WTC11 (cell line): Measurements from ENCODE around the gene PRR5L. TPM values are rescaled to one million over a fixed set of nuclear protein-coding genes. Genes with fewer than 3 reads are reported as not detected.

Source experiments
- ATAC-seq: fragments of 200-7000 bp; cut with Tn5 transposase; 2 replicates; pipeline ENCODE4 v1.10.0; 2021; ENCODE audit warnings: mild to moderate bottlenecking, moderate library complexity
- CTCF ChIA-PET: fragments of 300-600 bp; sonication (Branson Sonifier 250); formaldehyde crosslinking; loops from one replicate; lab custom pipeline; 2021; ENCODE audit warnings: antibody characterized with exemption; lab: Charles Lee
- POLR2A ChIA-PET: fragments of 350-600 bp; sonication (Branson Sonifier 250); formaldehyde crosslinking; loops from one replicate; lab custom pipeline; 2021; ENCODE audit warnings: antibody characterized with exemption; lab: Charles Lee
- DNase-seq: peaks from one replicate; pipeline ENCODE4 v3.0.0; 2021; ENCODE audit warnings: low spot score
- H3K27ac Mint-ChIP-seq: 2 replicates; pipeline ENCODE4 v1.8.0; 2021; ENCODE audit warnings: mixed read lengths
- H3K27me3 Mint-ChIP-seq: 2 replicates; pipeline ENCODE4 v1.8.0; 2021; ENCODE audit warnings: low read depth, mild to moderate bottlenecking, moderate library complexity, mixed read lengths
- H3K36me3 Mint-ChIP-seq: 2 replicates; pipeline ENCODE4 v1.8.0; 2021; ENCODE audit warnings: mixed read lengths
- H3K4me1 Mint-ChIP-seq: 2 replicates; pipeline ENCODE4 v1.8.0; 2022; ENCODE audit warnings: mixed read lengths
- H3K4me3 Mint-ChIP-seq: 2 replicates; pipeline ENCODE4 v1.8.0; 2021; ENCODE audit warnings: mild to moderate bottlenecking, moderate library complexity, mixed read lengths
- H3K9me3 Mint-ChIP-seq: 2 replicates; pipeline ENCODE4 v1.8.0; 2021; ENCODE audit warnings: mixed read lengths
- EMX1 ChIP-seq: fragments of 250-450 bp; sonication (Bioruptor Pico); IDR thresholded peaks from 2 replicates; pipeline ENCODE4 v1.8.0; 2021; ENCODE audit warnings: mild to moderate bottlenecking
- FOXP4 ChIP-seq: sonication (generic); formaldehyde crosslinking; IDR thresholded peaks from 2 replicates; pipeline ENCODE4 v1.8.0; 2022; ENCODE audit warnings: mild to moderate bottlenecking, missing genetic modification reagents
- KAT7 ChIP-seq: sonication (generic); formaldehyde crosslinking; IDR thresholded peaks from 2 replicates; pipeline ENCODE4 v1.8.1; 2023; ENCODE audit warnings: missing genetic modification reagents, mild to moderate bottlenecking, borderline replicate concordance
- MYBL2 ChIP-seq: sonication (generic); formaldehyde crosslinking; IDR thresholded peaks from 2 replicates; pipeline ENCODE4 v1.8.1; 2023; ENCODE audit warnings: mild to moderate bottlenecking, moderate library complexity, missing genetic modification reagents
- NR1H2 ChIP-seq: sonication (generic); formaldehyde crosslinking; IDR thresholded peaks from 2 replicates; pipeline ENCODE4 v1.9.0; 2021; ENCODE audit warnings: mild to moderate bottlenecking, moderate library complexity, missing genetic modification reagents
- PRRX2 ChIP-seq: fragments of 250-450 bp; sonication (Bioruptor Pico); IDR thresholded peaks from 2 replicates; pipeline ENCODE4 v1.8.0; 2021; ENCODE audit warnings: mild to moderate bottlenecking
- ZNF416 ChIP-seq: fragments of 250-450 bp; sonication (Bioruptor Pico); IDR thresholded peaks from 2 replicates; pipeline ENCODE4 v1.9.0; 2021; ENCODE audit warnings: mild to moderate bottlenecking, inconsistent platforms
- ZNF671 ChIP-seq: fragments of 250-450 bp; sonication (Bioruptor Pico); IDR thresholded peaks from 2 replicates; pipeline ENCODE4 v1.8.0; 2021; ENCODE audit warnings: mild to moderate bottlenecking
- total RNA-seq: library from RNA; stranded (reverse); gene quantifications from 3 replicates; pipeline ENCODE4 v1.2.3, GENCODE V29; 2021
- TF ChIP-seq, protein P1 (sequence below): sonication (generic); formaldehyde crosslinking; IDR thresholded peaks from 2 replicates; pipeline ENCODE4 v1.8.0; 2023; ENCODE audit warnings: missing genetic modification reagents, mild to moderate bottlenecking, borderline replicate concordance
- TF ChIP-seq, protein P2 (sequence below): sonication (generic); formaldehyde crosslinking; IDR thresholded peaks from 2 replicates; pipeline ENCODE4 v1.8.1; 2022; ENCODE audit warnings: mild to moderate bottlenecking, missing genetic modification reagents, moderate library complexity, borderline replicate concordance
- TF ChIP-seq, protein P3 (sequence below): sonication (generic); formaldehyde crosslinking; IDR thresholded peaks from 2 replicates; pipeline ENCODE4 v1.8.1; 2022; ENCODE audit warnings: missing genetic modification reagents, borderline replicate concordance
- TF ChIP-seq, protein P4 (sequence below): fragments of 250-450 bp; sonication (Bioruptor Pico); IDR thresholded peaks from 2 replicates; pipeline ENCODE4 v1.9.0; 2021; ENCODE audit warnings: mild to moderate bottlenecking

PRR5L gene
- total RNA-seq, 1 experiment from 2014 or later, result 3.9 TPM

- DNase-seq (no peak), ATAC-seq (no peak)
- Mint-ChIP-seq H3K27ac (no peak overlapping the region), H3K4me3 (no peak overlapping the region), H3K9me3 (no peaks in the 10 kb centered on the region), H3K36me3 (no peaks in the 10 kb centered on the region), H3K4me1 (0 out of 2 replicates have a peak, but pooled peaks cover 2% of the 10 kb centered on the region), H3K27me3 (no peaks in the 10 kb centered on the region)
- TF ChIP-seq FOXP4 (no peak), KAT7 (CRISPR knock-in tag) (no peak), ZNF671 (CRISPR knock-in tag) (no peak), NR1H2 (CRISPR knock-in tag) (no peak)
- TF ChIP-seq, protein P1, sequence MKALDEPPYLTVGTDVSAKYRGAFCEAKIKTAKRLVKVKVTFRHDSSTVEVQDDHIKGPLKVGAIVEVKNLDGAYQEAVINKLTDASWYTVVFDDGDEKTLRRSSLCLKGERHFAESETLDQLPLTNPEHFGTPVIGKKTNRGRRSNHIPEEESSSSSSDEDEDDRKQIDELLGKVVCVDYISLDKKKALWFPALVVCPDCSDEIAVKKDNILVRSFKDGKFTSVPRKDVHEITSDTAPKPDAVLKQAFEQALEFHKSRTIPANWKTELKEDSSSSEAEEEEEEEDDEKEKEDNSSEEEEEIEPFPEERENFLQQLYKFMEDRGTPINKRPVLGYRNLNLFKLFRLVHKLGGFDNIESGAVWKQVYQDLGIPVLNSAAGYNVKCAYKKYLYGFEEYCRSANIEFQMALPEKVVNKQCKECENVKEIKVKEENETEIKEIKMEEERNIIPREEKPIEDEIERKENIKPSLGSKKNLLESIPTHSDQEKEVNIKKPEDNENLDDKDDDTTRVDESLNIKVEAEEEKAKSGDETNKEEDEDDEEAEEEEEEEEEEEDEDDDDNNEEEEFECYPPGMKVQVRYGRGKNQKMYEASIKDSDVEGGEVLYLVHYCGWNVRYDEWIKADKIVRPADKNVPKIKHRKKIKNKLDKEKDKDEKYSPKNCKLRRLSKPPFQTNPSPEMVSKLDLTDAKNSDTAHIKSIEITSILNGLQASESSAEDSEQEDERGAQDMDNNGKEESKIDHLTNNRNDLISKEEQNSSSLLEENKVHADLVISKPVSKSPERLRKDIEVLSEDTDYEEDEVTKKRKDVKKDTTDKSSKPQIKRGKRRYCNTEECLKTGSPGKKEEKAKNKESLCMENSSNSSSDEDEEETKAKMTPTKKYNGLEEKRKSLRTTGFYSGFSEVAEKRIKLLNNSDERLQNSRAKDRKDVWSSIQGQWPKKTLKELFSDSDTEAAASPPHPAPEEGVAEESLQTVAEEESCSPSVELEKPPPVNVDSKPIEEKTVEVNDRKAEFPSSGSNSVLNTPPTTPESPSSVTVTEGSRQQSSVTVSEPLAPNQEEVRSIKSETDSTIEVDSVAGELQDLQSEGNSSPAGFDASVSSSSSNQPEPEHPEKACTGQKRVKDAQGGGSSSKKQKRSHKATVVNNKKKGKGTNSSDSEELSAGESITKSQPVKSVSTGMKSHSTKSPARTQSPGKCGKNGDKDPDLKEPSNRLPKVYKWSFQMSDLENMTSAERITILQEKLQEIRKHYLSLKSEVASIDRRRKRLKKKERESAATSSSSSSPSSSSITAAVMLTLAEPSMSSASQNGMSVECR (CRISPR knock-in tag), result no peak
- TF ChIP-seq, protein P2, sequence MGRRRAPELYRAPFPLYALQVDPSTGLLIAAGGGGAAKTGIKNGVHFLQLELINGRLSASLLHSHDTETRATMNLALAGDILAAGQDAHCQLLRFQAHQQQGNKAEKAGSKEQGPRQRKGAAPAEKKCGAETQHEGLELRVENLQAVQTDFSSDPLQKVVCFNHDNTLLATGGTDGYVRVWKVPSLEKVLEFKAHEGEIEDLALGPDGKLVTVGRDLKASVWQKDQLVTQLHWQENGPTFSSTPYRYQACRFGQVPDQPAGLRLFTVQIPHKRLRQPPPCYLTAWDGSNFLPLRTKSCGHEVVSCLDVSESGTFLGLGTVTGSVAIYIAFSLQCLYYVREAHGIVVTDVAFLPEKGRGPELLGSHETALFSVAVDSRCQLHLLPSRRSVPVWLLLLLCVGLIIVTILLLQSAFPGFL (CRISPR knock-in tag), result no peak
- CTCF ChIA-PET, result no interaction called here
- POLR2A ChIA-PET, result no interaction called here
Observed at GRCh38 chr11:36390963-36391471, 94.9 kb downstream of the PRR5L start.

DNA sequence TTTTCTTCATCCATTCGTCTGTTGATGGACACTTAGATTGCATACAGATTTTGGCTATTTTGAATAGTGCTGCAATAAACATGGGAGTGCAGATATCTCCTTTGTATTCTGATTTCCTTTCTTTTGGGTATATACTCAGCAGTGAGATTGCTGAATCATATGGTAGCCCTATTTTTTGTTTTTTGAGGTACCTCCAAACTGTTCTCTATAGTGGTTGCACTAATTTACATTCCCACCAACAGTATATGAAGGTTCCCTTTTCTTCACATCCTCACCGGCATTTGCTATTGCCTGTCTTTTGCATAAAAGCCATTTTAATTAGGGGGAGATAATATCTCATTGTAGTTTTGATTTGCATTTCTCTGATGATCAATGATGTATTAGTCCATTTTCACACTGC, 96.1 kb downstream of the PRR5L start:
- CTCF ChIA-PET, result no interaction called here
- TF ChIP-seq PRRX2 (no peak), ZNF416 (no peak), EMX1 (CRISPR knock-in tag) (no peak), MYBL2 (CRISPR knock-in tag) (no peak)
- TF ChIP-seq, protein P3, sequence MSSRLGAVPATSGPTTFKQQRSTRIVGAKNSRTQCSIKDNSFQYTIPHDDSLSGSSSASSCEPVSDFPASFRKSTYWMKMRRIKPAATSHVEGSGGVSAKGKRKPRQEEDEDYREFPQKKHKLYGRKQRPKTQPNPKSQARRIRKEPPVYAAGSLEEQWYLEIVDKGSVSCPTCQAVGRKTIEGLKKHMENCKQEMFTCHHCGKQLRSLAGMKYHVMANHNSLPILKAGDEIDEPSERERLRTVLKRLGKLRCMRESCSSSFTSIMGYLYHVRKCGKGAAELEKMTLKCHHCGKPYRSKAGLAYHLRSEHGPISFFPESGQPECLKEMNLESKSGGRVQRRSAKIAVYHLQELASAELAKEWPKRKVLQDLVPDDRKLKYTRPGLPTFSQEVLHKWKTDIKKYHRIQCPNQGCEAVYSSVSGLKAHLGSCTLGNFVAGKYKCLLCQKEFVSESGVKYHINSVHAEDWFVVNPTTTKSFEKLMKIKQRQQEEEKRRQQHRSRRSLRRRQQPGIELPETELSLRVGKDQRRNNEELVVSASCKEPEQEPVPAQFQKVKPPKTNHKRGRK (CRISPR knock-in tag), result no peak
- TF ChIP-seq, protein P4, sequence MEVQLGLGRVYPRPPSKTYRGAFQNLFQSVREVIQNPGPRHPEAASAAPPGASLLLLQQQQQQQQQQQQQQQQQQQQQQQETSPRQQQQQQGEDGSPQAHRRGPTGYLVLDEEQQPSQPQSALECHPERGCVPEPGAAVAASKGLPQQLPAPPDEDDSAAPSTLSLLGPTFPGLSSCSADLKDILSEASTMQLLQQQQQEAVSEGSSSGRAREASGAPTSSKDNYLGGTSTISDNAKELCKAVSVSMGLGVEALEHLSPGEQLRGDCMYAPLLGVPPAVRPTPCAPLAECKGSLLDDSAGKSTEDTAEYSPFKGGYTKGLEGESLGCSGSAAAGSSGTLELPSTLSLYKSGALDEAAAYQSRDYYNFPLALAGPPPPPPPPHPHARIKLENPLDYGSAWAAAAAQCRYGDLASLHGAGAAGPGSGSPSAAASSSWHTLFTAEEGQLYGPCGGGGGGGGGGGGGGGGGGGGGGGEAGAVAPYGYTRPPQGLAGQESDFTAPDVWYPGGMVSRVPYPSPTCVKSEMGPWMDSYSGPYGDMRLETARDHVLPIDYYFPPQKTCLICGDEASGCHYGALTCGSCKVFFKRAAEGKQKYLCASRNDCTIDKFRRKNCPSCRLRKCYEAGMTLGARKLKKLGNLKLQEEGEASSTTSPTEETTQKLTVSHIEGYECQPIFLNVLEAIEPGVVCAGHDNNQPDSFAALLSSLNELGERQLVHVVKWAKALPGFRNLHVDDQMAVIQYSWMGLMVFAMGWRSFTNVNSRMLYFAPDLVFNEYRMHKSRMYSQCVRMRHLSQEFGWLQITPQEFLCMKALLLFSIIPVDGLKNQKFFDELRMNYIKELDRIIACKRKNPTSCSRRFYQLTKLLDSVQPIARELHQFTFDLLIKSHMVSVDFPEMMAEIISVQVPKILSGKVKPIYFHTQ (CRISPR knock-in tag), result no peak
- no peak overlapping the region for H3K27ac Mint-ChIP-seq
- no peak for DNase-seq
- H3K27me3 Mint-ChIP-seq, result no peaks in the 10 kb centered on the region
- H3K9me3 Mint-ChIP-seq, result no peaks in the 10 kb centered on the region
- H3K4me3 Mint-ChIP-seq, result no peak overlapping the region
- POLR2A ChIA-PET, result no interaction called here
- no peak for ATAC-seq
- H3K36me3 Mint-ChIP-seq, result no peaks in the 10 kb centered on the region
- H3K4me1 Mint-ChIP-seq, result no peaks in the 10 kb centered on the region
